Smooth muscle cell (in vitro differentiated cells): ENCODE data around the gene FGF1. TPM values are rescaled to one million over a fixed set of nuclear protein-coding genes. Genes with fewer than 3 reads are reported as not detected.

Source experiments
- DNase-seq: peaks from one replicate; lab custom pipeline; 2025; ENCODE audit not compliant: unreplicated experiment; lab: John Stamatoyannopoulos, UW
- H2AFZ ChIP-seq: fragments of 200-600 bp; sonication (generic); 2 replicates; pipeline ENCODE4 v1.6.0; 2016; ENCODE audit warnings: antibody characterized with exemption, low read depth, mild to moderate bottlenecking
- H3F3A ChIP-seq: fragments of 200-600 bp; sonication (generic); 2 replicates; pipeline ENCODE4 v1.6.0; 2017; ENCODE audit warnings: antibody characterized with exemption, low read depth
- H3K27ac ChIP-seq: fragments of 200-600 bp; sonication (generic); 2 replicates; pipeline ENCODE4 v1.5.1; 2016; ENCODE audit warnings: low read depth, mild to moderate bottlenecking
- H3K27me3 ChIP-seq: fragments of 200-600 bp; sonication (generic); 2 replicates; pipeline ENCODE4 v1.6.1; 2016; ENCODE audit warnings: low read depth, mild to moderate bottlenecking
- H3K36me3 ChIP-seq: fragments of 200-600 bp; sonication (generic); 2 replicates; pipeline ENCODE4 v1.5.1; 2016; ENCODE audit warnings: low read depth
- H3K4me1 ChIP-seq: fragments of 200-600 bp; sonication (generic); 2 replicates; pipeline ENCODE4 v1.5.1; 2016; ENCODE audit warnings: low read depth
- H3K4me2 ChIP-seq: fragments of 200-600 bp; sonication (generic); 2 replicates; pipeline ENCODE4 v1.6.0; 2016; ENCODE audit warnings: mild to moderate bottlenecking
- H3K4me3 ChIP-seq: fragments of 200-600 bp; sonication (generic); 2 replicates; pipeline ENCODE4 v1.5.1; 2016; ENCODE audit warnings: mild to moderate bottlenecking
- H3K79me2 ChIP-seq: fragments of 200-600 bp; sonication (generic); 2 replicates; pipeline ENCODE4 v1.6.0; 2016; ENCODE audit warnings: low read depth, mild to moderate bottlenecking
- H3K9ac ChIP-seq: fragments of 200-600 bp; sonication (generic); 2 replicates; pipeline ENCODE4 v1.6.0; 2016; ENCODE audit warnings: low read depth
- H3K9me3 ChIP-seq: fragments of 200-600 bp; sonication (generic); replicated peaks from 2 replicates; pipeline ENCODE4 v1.5.1; 2016; ENCODE audit warnings: low read depth
- H4K20me1 ChIP-seq: fragments of 200-600 bp; sonication (generic); 2 replicates; pipeline ENCODE4 v1.6.0; 2016; ENCODE audit warnings: low read depth
- CTCF ChIP-seq: fragments of 200-600 bp; sonication (generic); IDR thresholded peaks from 2 replicates; pipeline ENCODE4 v1.5.1; 2017; ENCODE audit warnings: borderline replicate concordance, mild to moderate bottlenecking, antibody characterized with exemption; ENCODE audit not compliant: insufficient read depth, poor library complexity, severe bottlenecking
- WGBS: methylation state at CpG from one replicate; pipeline ENCODE4 v1.1.7; 2016; ENCODE audit warnings: low lambda C conversion rate; 5-methylcytosine and 5-hydroxymethylcytosine counted together
- polyA plus RNA-seq: library from polyadenylated mRNA; unstranded; fragments of >200 nt; fragmentation: Nextera tagmentation; extraction: Ambion mirVana; gene quantifications from 2 replicates; pipeline ENCODE4 v1.2.1, GENCODE V29; 2016
- total RNA-seq: library from RNA; depleted of rRNA; stranded (reverse); fragments of >200 nt; gene quantifications from 2 replicates; pipeline ENCODE4 v1.2.3, GENCODE V29; 2014

The FGF1 gene
- total and polyA plus RNA-seq, 2 experiments from 2014 or later, result 91.7 to 111 TPM

GRCh38 chr5:142600092-142600491, 85.8 kb downstream of the FGF1 start:
- no peaks in the 10 kb centered on the region for H4K20me1 ChIP-seq
- H3K79me2 ChIP-seq, result no peaks in the 10 kb centered on the region
- H3K9ac ChIP-seq, result peak overlapping the region; percentile 44
- no peaks in the 10 kb centered on the region for H3K27me3 ChIP-seq
- TF ChIP-seq CTCF, result no peak
- H3K36me3 ChIP-seq, result no peaks in the 10 kb centered on the region
- peaks cover 27% of the 10 kb centered on the region for H3F3A ChIP-seq
- no peak overlapping the region for H3K4me3 ChIP-seq
- peaks cover 7% of the 10 kb centered on the region for H3K4me1 ChIP-seq
- H3K27ac ChIP-seq, result peak overlapping the region; percentile 91
- H3K4me2 ChIP-seq, result peak overlapping the region; percentile 80
- no peak overlapping the region for H2AFZ ChIP-seq
- DNase-seq, result no peak
- H3K9me3 ChIP-seq, result no peaks in the 10 kb centered on the region
- WGBS, result 40% methylated on average over 4 of the region's 4 CpGs

GRCh38 chr5:142598338-142598700, 87.6 kb downstream of the FGF1 start:
- Histone ChIP-seq H2AFZ (no peak overlapping the region), H3K9ac (no peak overlapping the region), H3K4me3 (no peak overlapping the region), H3F3A (peaks cover 20% of the 10 kb centered on the region), H3K79me2 (no peaks in the 10 kb centered on the region), H3K27ac (peak overlapping the region; percentile 91), H3K4me1 (peaks cover 7% of the 10 kb centered on the region), H3K4me2 (no peak overlapping the region), H3K9me3 (no peaks in the 10 kb centered on the region), H3K27me3 (no peaks in the 10 kb centered on the region), H4K20me1 (no peaks in the 10 kb centered on the region), H3K36me3 (no peaks in the 10 kb centered on the region)
- DNase-seq, result no peak
- no peak for TF ChIP-seq CTCF

GRCh38 chr5:142597546-142598337, 88.1 kb downstream of the FGF1 start:
- no peak for TF ChIP-seq CTCF
- Histone ChIP-seq H3K27ac (peak overlapping the region; percentile 29), H2AFZ (no peak overlapping the region), H3K36me3 (no peaks in the 10 kb centered on the region), H3K9ac (no peak overlapping the region), H3K4me2 (no peak overlapping the region), H3K4me1 (peaks cover 7% of the 10 kb centered on the region), H3K4me3 (no peak overlapping the region), H3F3A (peaks cover 18% of the 10 kb centered on the region), H3K9me3 (no peaks in the 10 kb centered on the region), H4K20me1 (no peaks in the 10 kb centered on the region), H3K27me3 (no peaks in the 10 kb centered on the region), H3K79me2 (no peaks in the 10 kb centered on the region)
- no peak for DNase-seq
- WGBS, result 59% methylated on average over 6 of the region's 6 CpGs

- Histone ChIP-seq H3K4me1 (peaks cover 7% of the 10 kb centered on the region), H3K4me3 (no peak overlapping the region), H3K9ac (no peak overlapping the region), H3K9me3 (no peaks in the 10 kb centered on the region), H3K36me3 (no peaks in the 10 kb centered on the region), H3K79me2 (no peaks in the 10 kb centered on the region), H2AFZ (no peak overlapping the region), H3K27ac (no peak overlapping the region), H3K4me2 (no peak overlapping the region), H4K20me1 (no peaks in the 10 kb centered on the region), H3F3A (peaks cover 13% of the 10 kb centered on the region), H3K27me3 (no peaks in the 10 kb centered on the region)
- WGBS, result 96% methylated on average over 3 of the region's 3 CpGs
- no peak for TF ChIP-seq CTCF
- DNase-seq, result no peak
Measured at GRCh38 chr5:142597025-142597424, 88.9 kb downstream of the FGF1 start.
